ENCODE results near the gene ACAD8.
"Not testable (repeated sequence)": the region's sequence is repeated elsewhere in the genome, so short reads cannot be mapped to it uniquely, and the experiment has no call there.

The ACAD8 gene

GRCh38 chr11:134250675-134251074, 2.7 kb upstream of the ACAD8 start:
- Mint-ChIP-seq H3K27me3 (no peaks in the 10 kb centered on the region), H3K4me3 (no peak overlapping the region), H3K36me3 (ENCODE audit: low read depth) (peaks cover 14% of the 10 kb centered on the region), H3K4me1 (peaks cover 24% of the 10 kb centered on the region), H3K9me3 (no peaks in the 10 kb centered on the region), H3K27ac (no peak overlapping the region)
- ATAC-seq (no peak), DNase-seq (no peak)

GRCh38 chr11:134252346-134253187, 801 bp upstream of the ACAD8 start:
- H3K4me3 Mint-ChIP-seq, result peak overlapping the region; percentile 96
- peak; percentile 34 for DNase-seq
- H3K4me1 Mint-ChIP-seq, result peaks cover 25% of the 10 kb centered on the region
- peaks cover 8% of the 10 kb centered on the region for H3K36me3 Mint-ChIP-seq (ENCODE audit: low read depth)
- peak; percentile 16 for ATAC-seq
- H3K27me3 Mint-ChIP-seq, result no peaks in the 10 kb centered on the region
- peak overlapping the region; percentile 86 for H3K27ac Mint-ChIP-seq
- H3K9me3 Mint-ChIP-seq, result no peaks in the 10 kb centered on the region

GRCh38 chr11:134254433-134255183, 1.2 kb downstream of the ACAD8 start:
- H3K27me3 Mint-ChIP-seq, result no peaks in the 10 kb centered on the region
- H3K9me3 Mint-ChIP-seq, result no peaks in the 10 kb centered on the region
- H3K4me3 Mint-ChIP-seq, result peak overlapping the region; percentile 96
- ATAC-seq (no peak), DNase-seq (no peak)
- H3K36me3 Mint-ChIP-seq (ENCODE audit: low read depth), result peaks cover 7% of the 10 kb centered on the region
- peaks cover 25% of the 10 kb centered on the region for H3K4me1 Mint-ChIP-seq
- peak overlapping the region; percentile 80 for H3K27ac Mint-ChIP-seq

- not testable (repeated sequence) for H3K27me3 Mint-ChIP-seq; H3K9me3 Mint-ChIP-seq; H3K27ac Mint-ChIP-seq; H3K36me3 Mint-ChIP-seq (ENCODE audit: low read depth); ATAC-seq; DNase-seq
- Mint-ChIP-seq H3K4me1 (peaks cover 25% of the 10 kb centered on the region), H3K4me3 (peak overlapping the region; percentile 96)
Observed at GRCh38 chr11:134255184-134255561, 1.8 kb downstream of the ACAD8 start.

GRCh38 chr11:134257101-134257500, 3.7 kb downstream of the ACAD8 start:
- no peak overlapping the region for H3K4me3 Mint-ChIP-seq
- H3K36me3 Mint-ChIP-seq (ENCODE audit: low read depth), result peaks cover 9% of the 10 kb centered on the region
- H3K27ac Mint-ChIP-seq, result no peak overlapping the region
- peaks cover 20% of the 10 kb centered on the region for H3K4me1 Mint-ChIP-seq
- no peaks in the 10 kb centered on the region for H3K9me3 Mint-ChIP-seq
- no peak for ATAC-seq
- DNase-seq, result no peak
- no peaks in the 10 kb centered on the region for H3K27me3 Mint-ChIP-seq

GRCh38 chr11:134258577-134258976, 5.2 kb downstream of the ACAD8 start:
- Mint-ChIP-seq H3K4me3 (no peak overlapping the region), H3K27ac (no peak overlapping the region), H3K36me3 (ENCODE audit: low read depth) (peaks cover 12% of the 10 kb centered on the region), H3K9me3 (no peaks in the 10 kb centered on the region), H3K4me1 (peaks cover 15% of the 10 kb centered on the region), H3K27me3 (no peaks in the 10 kb centered on the region)
- ATAC-seq, result no peak
- no peak for DNase-seq

- peaks cover 13% of the 10 kb centered on the region for H3K36me3 Mint-ChIP-seq (ENCODE audit: low read depth)
Observed at GRCh38 chr11:134260503-134260902, 7.1 kb downstream of the ACAD8 start.

GRCh38 chr11:134260983-134261382, 7.6 kb downstream of the ACAD8 start:
- Mint-ChIP-seq H3K4me1 (no peaks in the 10 kb centered on the region), H3K4me3 (no peak overlapping the region), H3K27me3 (no peaks in the 10 kb centered on the region), H3K9me3 (no peaks in the 10 kb centered on the region), H3K27ac (no peak overlapping the region), H3K36me3 (ENCODE audit: low read depth) (peaks cover 13% of the 10 kb centered on the region)
- no peak for ATAC-seq
- DNase-seq, result no peak

More at GRCh38 chr11:134260503-134260902, 7.1 kb downstream of the ACAD8 start:
- H3K4me1 Mint-ChIP-seq, result peaks cover 3% of the 10 kb centered on the region
- no peaks in the 10 kb centered on the region for H3K9me3 Mint-ChIP-seq
- no peak overlapping the region for H3K27ac Mint-ChIP-seq
- H3K4me3 Mint-ChIP-seq, result no peak overlapping the region
- no peak for ATAC-seq
- no peak for DNase-seq
- H3K27me3 Mint-ChIP-seq, result no peaks in the 10 kb centered on the region

- Mint-ChIP-seq H3K27me3 (no peaks in the 10 kb centered on the region), H3K4me3 (no peak overlapping the region), H3K9me3 (no peaks in the 10 kb centered on the region), H3K4me1 (no peaks in the 10 kb centered on the region), H3K27ac (no peak overlapping the region), H3K36me3 (ENCODE audit: low read depth) (peaks cover 13% of the 10 kb centered on the region)
- DNase-seq (peak; percentile 24), ATAC-seq (peak; percentile 78)
Observed at GRCh38 chr11:134261626-134262488, 8.5 kb downstream of the ACAD8 start.

- Mint-ChIP-seq H3K27me3 (no peaks in the 10 kb centered on the region), H3K4me1 (peaks cover 1% of the 10 kb centered on the region), H3K36me3 (ENCODE audit: low read depth) (peaks cover 4% of the 10 kb centered on the region), H3K9me3 (no peaks in the 10 kb centered on the region), H3K4me3 (no peak overlapping the region), H3K27ac (no peak overlapping the region)
- ATAC-seq (no peak), DNase-seq (no peak)
Observed at GRCh38 chr11:134264966-134265764, 11.8 kb downstream of the ACAD8 start.

GRCh38 chr11:134266440-134266839, 13.1 kb downstream of the ACAD8 start:
- ATAC-seq, result no peak
- no peak overlapping the region for H3K27ac Mint-ChIP-seq
- no peak overlapping the region for H3K4me3 Mint-ChIP-seq
- H3K4me1 Mint-ChIP-seq, result peaks cover 8% of the 10 kb centered on the region
- DNase-seq, result no peak
- H3K27me3 Mint-ChIP-seq, result peaks cover 2% of the 10 kb centered on the region
- no peaks in the 10 kb centered on the region for H3K9me3 Mint-ChIP-seq
- H3K36me3 Mint-ChIP-seq (ENCODE audit: low read depth), result peaks cover 4% of the 10 kb centered on the region

GRCh38 chr11:134266841-134267251, 13.5 kb downstream of the ACAD8 start:
- Mint-ChIP-seq H3K27ac (no peak overlapping the region), H3K27me3 (peaks cover 4% of the 10 kb centered on the region), H3K9me3 (no peaks in the 10 kb centered on the region), H3K4me3 (no peak overlapping the region), H3K4me1 (peaks cover 8% of the 10 kb centered on the region), H3K36me3 (ENCODE audit: low read depth) (peaks cover 4% of the 10 kb centered on the region)
- ATAC-seq, result no peak
- no peak for DNase-seq

GRCh38 chr11:134267461-134267860, 14.1 kb downstream of the ACAD8 start:
- ATAC-seq, result no peak
- no peak for DNase-seq
- H3K4me1 Mint-ChIP-seq, result peaks cover 10% of the 10 kb centered on the region
- H3K27me3 Mint-ChIP-seq, result peaks cover 6% of the 10 kb centered on the region
- peaks cover 4% of the 10 kb centered on the region for H3K36me3 Mint-ChIP-seq (ENCODE audit: low read depth)
- H3K4me3 Mint-ChIP-seq, result no peak overlapping the region
- no peak overlapping the region for H3K27ac Mint-ChIP-seq
- H3K9me3 Mint-ChIP-seq, result no peaks in the 10 kb centered on the region

GRCh38 chr11:134267966-134268365, 14.6 kb downstream of the ACAD8 start:
- H3K4me3 Mint-ChIP-seq, result no peak overlapping the region
- no peak for DNase-seq
- peaks cover 16% of the 10 kb centered on the region for H3K4me1 Mint-ChIP-seq
- peaks cover 8% of the 10 kb centered on the region for H3K27me3 Mint-ChIP-seq
- no peaks in the 10 kb centered on the region for H3K9me3 Mint-ChIP-seq
- no peak overlapping the region for H3K27ac Mint-ChIP-seq
- ATAC-seq, result no peak
- peaks cover 2% of the 10 kb centered on the region for H3K36me3 Mint-ChIP-seq (ENCODE audit: low read depth)
